HCEC 1CT (cell line): Measurements from ENCODE around the gene CCDC197.
A peak's percentile ranks its signal among the peaks of the same experiment; 100 is the strongest.

Source experiments
- DNase-seq: peaks from one replicate; pipeline ENCODE4 v3.0.0-alpha.2; 2017

The CCDC197 gene

DNA sequence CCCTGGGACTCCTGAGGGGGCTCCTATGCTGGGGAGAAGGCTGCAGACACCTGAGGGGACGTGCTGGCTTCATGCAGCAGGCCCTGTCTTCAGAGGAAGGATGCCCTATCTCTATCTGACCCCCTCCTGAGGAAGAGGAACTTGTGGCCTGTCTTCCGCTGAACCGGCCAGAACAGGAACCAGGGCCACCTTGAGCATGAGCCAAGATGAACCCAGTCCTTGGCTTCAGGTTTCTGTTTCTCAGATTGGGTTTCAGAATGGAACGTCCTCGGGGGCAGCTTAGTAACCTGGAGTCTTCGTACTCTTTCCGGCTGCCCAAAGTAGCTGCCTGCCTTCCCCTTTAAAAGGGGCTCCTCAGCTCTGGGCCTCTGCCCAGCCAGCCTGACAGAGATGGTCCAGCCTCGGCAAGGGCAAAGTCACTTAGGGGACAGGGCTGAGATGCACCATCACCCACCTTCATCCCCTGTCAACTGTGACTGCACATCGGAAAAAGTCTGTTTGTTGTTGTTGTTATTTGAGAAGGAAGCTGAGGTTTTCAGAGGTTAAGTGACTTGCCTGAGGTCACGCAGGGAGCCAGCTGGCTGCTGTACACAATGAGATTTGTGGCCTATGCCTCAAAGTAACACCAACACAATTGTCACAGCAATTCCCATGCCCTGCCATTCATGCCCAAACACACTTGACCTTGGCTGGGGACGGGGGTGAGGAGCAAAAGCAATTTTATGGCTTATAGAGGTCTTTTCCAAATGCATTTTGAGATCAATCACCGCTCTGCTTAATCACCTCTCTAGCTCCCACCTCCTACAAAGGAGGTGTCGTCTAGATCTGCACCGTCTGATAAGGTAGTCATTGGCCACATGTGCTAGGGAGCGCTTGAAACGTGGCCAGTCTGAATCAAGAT, 34.1 kb upstream of the CCDC197 start:
- peak; percentile 69 for DNase-seq

DNA sequence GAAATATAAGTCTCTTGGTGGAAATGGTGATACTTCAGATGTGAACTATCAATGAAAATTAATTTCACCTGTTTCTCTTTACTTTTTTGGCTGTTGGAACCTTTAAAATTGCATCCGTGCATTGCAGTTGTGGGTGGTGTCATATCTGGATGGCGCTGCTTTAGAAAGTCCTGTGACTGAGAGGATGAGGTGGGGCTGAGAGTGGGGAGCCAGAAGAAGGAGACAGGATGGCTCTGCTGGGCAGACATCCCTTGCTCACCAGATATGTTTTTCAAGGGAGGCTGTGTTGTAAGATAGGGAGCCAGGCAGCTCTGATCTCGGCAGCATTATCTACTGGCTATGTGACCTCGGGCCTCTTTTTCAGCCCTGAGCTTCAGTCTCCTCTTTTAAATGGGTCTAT, 33.4 kb upstream of the CCDC197 start:
- DNase-seq, result no peak

DNA sequence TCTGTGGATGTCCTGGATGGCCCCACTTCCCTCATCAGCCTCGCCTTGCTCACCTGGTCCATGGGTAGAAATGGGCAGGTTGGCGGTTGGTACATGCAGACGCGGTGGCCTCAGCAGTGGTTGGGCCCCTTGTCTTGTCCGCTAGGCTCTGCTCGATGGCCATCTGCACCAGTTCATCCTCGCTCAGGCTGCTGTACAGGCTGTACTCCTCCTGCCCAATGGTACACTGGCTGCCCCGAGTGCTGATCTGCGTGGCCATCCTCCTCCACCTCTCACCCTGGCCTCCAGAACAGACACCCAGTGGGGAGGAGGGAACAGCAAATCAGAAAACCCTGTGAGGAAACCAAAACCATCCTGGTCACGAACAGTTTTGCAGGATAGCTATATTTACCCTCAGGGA, 32.8 kb upstream of the CCDC197 start:
- DNase-seq, result no peak

DNA sequence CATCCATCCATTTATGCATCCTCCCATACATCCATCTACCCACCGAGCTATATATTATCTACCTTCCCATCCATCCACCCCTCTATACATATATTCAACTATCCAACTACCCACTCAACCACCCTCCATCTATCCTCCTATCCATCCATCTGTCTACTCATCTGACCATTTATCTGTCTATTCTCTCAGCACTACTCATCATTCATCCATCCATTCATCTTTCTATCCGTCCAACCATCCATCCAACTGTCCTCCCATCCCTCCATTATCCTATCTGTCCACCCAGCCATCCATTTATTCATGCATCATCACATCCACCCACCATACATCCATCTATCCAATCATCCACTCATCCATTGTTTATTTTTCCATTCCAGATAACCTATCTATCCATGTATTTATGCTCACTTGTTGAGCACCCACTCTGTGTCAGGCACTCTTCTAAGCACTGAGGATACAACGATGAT, 32.2 kb upstream of the CCDC197 start:
- no peak for DNase-seq

DNA sequence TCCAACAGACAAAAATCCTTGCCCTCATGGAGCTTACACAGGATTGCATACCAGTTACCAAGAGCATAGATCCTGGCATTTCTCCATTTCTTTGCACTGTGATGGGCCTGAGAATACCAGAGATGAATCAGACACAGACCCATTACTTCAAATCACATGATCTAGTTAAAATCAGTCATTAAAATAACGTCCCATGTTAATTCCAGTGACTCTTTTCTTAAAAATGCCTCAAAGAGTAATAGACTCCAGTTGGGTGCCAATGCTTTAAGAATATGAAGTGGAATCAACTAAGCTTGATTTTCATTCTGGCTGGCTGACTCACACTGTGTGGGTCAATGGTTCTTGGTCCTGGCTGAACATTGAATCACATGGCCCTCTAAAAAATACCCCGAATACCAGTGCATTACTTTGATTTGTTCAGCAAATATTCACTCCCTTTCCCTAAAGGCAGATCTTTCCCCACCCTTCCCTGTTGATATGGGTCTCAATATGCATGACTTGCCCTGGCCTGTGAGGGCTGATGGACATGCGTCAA, 31.7 kb upstream of the CCDC197 start:
- peak; percentile 93 for DNase-seq

DNA sequence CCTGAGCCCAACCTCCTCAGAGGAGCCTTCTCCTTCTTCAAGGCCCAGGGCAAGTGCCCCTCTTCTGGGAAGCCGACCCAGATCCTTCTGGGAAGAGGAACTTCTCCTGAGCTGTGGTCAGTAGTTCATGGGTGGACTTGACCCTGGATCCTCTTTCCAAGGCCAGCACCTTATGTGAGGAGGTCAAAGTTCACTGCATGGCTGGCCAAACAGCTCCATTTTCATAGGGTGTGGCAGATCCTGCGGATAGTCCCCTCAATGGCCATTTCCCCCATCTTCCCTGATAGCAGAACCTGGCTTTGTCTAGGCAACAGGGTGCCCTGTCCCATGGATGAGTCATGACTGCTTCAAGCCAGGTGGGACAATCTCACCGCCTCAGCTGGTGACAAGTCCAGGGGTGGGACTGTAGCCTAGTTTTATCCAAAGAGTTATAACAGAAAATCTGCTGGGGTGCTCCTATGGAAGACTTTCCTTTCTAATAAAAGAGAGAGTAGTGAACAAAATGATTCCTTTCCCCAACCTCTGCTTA, 31.1 kb upstream of the CCDC197 start:
- no peak for DNase-seq

DNA sequence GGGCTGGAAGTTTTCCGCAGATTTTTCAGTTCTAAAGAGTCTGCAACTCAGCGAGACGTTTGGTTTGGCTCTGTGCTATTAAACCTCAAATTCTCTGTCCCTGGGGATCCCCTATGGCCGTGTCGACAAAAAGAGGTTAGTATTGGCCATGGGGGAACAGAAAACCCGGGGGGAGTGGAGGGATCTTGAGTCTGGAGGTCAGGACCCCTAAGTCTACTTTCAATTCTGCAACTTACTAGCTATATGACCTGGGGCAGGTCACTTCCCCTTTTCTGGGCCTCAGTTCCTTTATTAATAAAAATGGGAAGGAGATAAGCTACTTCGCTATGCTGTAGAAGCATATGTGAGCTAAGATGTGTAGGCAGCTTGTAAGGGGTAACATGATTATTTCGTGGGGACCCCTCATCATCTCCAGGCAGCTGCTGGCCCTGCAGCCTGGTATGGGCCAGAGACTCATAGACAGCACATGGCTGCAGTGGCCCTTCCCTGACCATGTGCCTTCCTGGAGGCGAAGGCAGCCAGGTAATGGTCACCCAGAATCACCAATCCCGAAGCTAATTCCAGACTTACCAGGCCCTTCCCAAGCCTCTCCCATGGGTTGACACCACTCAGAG, 29.4 kb upstream of the CCDC197 start:
- no peak for DNase-seq

DNA sequence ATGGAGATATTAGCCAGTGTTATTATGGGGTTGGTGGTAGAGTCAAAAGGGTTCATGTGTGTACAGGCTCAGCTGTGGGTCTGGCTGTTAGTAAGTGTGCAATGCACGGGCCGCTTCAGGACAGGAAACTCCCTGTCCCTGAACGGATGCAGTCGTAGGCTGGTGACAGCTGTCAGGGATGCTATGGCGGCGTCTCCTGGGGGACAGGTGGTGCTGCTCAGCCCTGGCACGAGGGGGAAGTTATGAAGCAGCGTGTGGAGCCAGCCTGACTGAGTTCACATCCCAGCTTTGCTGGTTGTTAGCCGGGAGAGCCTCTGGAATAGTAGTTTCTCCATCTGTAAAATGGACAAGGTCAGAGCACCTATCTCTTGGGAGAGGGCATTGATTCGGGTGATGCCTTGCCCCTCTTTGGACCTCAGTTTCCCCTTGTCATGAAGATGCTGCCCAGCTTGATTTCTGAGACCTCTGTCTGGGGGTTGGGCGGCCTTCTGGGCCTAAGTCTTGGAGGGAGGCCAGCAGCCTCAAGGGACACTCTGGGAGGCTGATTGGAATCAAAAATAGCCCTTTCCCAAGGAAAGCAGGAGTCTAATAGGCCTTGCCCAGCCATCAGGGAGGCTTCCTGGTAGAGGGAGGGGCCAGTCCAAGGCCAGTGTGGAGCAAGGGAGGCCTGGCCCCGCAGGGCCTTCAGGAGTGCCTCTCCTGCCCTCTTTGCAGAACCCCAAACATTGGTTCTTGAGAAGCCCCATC, 27.8 kb upstream of the CCDC197 start:
- no peak for DNase-seq

DNA sequence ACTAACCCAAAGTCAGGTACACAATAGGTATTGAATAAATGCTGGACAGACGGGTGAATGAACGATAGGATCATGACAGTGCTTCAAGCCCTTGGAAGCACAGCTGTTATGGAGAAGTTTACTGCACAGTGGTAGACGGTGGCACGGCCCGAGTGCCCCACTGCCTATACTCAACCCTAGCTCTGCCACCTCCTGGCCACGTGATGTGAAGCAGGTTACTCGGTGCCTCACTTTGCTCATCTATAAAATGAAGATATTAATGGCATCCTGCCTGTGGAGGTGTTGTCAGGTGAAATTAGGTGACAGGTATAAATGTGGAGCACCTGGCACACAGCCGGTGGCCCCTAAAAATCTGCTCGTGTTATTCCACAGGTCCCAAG, 26.5 kb upstream of the CCDC197 start:
- no peak for DNase-seq

DNA sequence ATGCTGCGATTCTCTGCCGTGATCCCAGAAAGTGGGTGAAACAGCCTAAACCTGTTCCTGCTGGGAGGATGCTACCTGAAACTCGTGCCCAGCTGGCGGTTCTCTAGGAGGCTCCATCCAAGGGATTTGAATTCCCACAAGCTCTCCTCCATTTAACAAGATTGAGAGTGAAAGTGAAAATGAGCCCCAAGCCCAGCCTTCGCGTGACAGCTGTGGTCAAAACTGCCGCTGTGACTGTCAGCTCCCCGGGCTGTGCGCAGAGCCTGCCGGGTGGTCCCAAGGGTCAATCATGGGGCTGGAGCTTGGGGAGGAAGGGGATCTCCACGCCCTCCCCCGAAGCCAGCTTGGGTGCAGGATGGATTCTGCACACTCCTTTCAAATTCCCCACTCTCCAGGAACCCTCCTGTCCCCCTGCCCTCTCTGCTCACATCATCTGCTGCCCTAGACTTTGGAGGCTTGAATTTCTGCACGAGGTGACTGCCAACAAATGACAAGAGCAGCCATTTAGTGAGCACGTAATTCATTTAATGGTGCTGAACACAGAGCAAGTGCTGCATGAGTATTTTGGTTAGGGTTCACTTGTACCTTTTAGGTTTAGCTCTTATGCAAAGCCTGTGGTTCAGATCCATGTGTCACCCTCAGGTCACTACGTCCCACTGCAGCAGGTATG, 26.0 kb upstream of the CCDC197 start:
- no peak for DNase-seq

DNA sequence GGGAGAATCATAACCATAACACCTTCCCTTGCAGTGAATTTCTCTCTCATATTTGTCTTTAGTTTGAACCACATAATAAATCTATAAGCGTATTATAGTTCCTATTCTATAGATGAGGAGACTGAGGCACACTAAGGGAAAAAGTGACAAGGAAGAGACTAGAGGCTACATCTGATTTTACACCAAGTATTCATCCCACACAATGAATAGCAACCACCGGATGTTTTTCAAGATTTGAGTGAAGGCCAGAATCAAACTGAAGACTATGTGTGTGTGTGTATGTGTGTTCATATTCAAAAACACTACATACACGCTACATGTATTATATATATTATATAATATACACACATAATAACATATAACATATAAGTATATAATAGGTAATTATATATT, 25.5 kb upstream of the CCDC197 start:
- no peak for DNase-seq

DNA sequence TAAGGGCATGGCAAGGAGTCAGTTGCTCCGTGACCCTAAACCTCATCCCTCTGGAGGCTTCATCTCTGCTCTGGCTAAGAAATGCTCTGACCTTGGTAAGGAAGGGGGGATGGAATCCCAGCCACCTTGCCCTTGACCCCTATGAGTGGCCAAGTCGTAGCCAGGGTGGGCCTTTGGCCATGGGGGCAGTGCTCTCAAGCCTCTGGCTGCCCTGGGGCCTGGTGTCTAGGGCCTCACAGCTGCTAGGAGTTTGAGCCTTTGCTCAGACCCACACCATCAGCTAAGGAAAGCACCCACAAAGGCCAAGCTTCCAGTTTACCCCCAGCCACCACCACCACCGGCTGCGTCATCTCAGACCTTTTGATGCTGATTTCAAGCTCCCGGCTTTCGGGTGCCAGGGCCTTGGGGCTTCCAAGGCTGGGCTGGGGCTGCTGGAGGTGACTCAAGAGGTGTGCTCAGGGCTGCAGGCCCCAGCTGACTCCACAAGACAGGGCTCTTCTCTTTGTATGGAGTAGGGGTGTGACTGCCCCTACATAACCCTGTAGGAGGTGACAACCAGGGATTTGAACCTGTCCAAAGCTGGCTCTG, 24.4 kb upstream of the CCDC197 start:
- no peak for DNase-seq

DNA sequence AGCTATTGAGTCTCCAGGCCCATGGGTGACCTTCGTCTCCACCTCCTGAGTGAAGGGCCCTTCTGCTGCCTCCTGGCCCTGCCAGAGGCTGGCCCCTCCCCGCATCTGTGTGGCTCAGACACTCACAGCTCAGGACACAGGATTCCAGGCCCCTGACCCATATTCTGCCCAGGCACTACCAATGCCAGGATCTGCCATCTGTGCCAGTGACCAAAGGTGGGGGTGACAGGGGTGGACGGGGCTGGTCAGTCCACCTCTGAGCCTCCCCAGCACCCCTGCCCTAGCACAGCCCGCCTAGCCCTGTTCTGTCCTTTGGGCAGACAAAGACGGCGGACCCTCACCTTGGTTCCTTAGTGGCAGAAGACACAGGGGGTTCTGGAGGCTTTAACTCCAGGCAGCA, 23.5 kb upstream of the CCDC197 start:
- DNase-seq, result no peak

DNA sequence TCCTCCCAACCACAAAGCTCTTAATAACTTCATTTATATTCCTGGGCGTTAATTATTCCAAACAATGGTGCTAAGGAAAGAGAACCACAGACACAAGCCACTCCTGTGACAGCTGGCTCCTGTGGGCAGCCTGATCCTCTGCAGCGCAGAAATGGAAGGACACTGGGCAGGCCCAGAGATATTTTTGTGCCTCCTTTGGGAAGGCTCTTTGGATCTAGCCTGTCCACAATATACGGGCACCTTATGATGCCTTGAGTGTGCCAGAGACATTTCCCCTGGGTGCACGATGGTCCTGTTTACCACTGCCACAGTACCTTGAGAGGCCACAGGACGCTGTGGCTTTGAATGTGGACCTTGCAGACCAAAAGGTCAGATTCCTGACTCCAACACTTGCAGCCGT, 22.8 kb upstream of the CCDC197 start:
- no peak for DNase-seq

DNA sequence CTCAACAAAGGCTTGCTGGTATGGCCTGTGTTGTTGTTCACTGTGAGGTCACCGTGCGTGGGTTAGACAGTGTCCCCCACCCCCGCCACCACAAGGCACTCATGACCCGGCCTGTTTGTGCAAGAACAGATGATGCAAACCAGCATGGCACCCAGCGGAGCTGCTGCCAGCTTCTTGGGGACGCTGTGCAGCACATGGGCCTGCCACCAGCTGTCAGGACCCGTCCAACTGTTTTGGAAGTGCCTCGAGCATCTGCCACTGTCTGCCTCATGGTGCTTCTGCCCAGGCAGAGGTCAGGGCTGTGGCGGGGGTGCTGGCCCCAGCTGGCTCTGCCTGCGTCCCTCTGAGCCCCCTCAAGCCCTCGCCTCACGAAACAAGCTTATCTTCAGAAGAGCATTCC, 22.3 kb upstream of the CCDC197 start:
- DNase-seq, result no peak

DNA sequence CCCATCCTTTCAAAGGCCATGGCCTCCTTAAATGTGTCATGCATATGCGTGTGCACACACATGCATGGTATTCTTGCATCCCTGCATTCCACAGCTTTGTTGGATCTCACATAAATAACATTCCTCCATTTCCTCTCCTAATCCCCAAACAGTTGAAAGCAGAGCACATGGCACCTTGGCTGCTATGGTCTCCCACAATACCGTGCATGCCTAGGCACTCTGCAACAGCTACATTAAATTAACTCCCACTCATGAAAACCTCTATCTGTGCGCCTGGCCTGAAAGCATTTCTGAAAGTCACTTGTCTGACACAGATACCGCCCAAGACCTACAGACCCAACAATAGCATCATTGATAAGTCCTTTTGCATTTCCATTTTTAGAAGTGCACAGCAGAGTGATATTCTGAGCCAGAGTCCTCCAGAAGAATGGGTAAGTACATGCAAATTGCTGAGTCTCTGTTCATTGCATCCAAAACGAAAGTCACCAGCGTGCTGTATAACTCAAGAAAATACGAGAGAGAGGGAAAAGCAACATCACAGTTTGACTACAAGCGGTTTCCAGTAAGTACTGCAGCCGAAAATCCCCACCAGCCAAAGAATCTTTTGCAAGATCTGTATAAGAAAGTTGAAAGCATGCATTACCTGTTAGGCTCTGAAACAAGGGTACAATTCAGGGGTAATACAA, 21.2 kb upstream of the CCDC197 start:
- peak; percentile 21 for DNase-seq

DNA sequence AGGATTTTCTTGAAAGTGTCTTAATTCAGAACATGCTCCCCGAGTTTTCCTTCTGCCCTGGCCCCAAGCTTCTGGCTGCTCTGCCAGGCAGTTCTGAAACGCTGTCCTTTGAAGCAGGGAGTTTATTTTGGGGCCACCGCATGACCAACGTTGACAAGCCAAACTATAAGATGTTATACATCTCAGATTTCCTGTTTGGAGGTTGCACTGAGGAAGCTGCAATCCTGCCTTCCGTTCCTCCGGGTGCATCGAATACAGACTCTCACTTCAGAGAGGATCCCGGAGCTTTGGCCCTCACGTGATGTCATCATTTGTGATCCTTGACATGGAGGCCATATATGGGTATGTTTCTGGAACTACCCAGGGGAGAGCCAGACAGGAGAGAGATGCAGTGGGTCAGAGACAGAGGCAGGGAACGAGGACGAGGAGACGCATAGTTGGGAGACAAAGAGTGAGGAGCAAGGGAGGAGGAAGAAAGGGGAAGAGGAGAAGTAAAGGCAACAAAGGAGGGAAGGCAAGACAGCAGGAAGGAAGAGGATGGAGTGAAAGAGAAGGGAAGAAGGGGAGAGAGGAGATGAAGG, 20.5 kb upstream of the CCDC197 start, which contains the start of gene ASB2:
Gene ASB2 (minus strand): TSS at position 94 of the 581 bp plus-strand sequence. CDS start 12,031 bp downstream, outside the sequence.
- DNase-seq, result peak; percentile 57

DNA sequence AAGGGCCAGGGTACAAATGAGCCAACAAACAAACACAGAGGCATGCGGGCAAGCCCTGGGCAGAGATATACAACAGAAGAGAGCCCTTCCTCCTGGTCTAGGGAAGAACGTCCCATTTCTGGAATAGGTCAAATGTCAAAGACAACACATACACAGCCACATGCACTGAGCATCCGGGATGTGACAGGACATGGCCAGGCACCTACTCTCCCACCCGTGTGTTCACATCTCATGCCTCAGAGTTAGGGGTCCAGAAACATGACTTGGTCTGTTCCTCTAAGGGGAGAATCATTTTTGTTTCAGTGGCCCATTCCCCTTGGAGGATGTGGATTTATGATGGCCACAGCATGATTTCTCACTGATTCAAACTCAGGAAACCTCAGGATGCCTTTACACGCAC, 19.9 kb upstream of the CCDC197 start:
- DNase-seq, result no peak

DNA sequence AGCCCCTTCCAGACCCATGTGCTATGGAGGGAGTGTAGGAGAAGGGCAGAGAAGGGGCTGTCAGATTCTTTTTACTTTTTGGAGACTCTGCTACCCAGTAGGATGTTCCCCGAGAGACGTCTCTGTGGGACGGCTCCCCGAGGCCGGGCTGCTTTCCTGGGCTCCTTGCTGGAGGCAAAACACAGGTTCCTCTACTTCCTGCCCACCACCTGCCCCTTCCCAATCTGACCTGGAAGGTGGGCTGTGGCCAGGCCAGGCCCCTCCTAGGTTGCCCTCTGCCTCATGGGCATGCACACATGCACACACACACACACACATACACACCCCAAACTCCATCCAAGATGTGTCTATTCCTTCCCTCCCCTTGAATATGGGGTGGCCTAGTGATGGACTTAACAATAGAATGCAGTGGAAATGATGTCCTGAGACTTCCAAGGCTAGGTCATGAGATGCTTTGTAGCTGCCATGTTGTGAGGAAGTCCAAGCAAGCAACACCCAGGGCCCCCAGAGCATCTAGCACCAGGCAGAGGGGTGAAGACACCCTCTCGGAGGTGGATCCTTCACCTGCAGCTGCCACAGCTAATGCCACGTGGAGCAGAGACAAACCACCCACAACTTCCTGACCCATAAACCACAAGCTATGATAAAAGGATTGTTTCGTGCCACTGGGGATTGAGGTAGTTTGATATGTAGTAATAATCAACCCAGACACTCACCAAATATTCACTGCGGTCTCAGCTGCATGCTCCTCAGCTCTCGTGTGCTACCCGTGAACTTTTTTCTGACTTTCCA, 19.1 kb upstream of the CCDC197 start:
- DNase-seq, result no peak

DNA sequence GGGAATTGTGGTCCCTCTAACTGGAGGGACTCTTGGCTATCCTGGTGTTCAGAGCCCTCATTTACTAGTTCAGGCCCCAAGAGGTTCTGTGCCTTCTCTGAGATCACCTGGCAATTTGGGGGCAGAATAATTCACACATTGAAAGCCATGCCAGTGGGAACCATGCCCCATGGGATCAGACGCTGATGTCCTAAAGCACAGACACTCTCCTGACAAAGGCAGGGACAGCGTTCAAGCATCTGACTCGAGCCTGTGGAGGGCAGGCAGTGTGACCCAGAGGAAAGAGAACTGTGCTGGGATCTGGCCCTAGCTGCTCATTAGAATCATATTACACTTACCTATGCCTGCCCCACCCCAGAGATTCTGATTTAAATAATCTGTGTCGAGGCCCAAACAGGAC, 18.4 kb upstream of the CCDC197 start:
- DNase-seq, result no peak
